Fibroblast of mammary gland (primary cell): ENCODE data around the gene DLG5.

Source experiments
- DNase-seq: peaks from one replicate; pipeline ENCODE4 v3.0.0-alpha.2; 2010; ENCODE audit warnings: low read depth
- H3K4me3 ChIP-seq: 2 replicates; pipeline ENCODE4 v1.5.1; 2011; ENCODE audit warnings: low read depth, mild to moderate bottlenecking, low read length, moderate library complexity; ENCODE audit not compliant: control insufficient read depth
- TF ChIP-seq, protein P1 (sequence below): conservative IDR thresholded peaks from 2 replicates; pipeline ENCODE4 v1.5.1; 2011; ENCODE audit warnings: low read depth, low read length, inconsistent platforms; ENCODE audit not compliant: control insufficient read depth, insufficient read depth

DLG5 gene

DNA sequence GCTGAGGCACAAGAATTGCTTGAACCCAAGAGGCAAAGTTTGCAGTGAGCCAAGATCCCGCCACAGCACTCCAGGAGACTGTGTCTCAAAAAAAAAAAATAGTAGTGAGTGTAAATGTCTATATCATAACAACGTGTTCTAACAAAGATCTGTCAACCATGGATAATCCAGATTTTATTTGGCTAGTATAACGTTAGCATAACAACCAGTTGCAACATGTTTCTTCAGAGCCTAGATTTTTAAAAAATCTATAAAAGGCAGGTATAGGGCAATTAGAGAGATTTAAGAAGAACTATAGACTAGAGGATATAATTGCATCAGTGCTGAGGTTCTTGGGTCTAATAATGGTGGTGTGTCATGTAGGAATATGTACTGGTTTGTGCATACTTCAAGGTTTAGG is 30.5 kb downstream of the DLG5 start:
- TF ChIP-seq, protein P1, sequence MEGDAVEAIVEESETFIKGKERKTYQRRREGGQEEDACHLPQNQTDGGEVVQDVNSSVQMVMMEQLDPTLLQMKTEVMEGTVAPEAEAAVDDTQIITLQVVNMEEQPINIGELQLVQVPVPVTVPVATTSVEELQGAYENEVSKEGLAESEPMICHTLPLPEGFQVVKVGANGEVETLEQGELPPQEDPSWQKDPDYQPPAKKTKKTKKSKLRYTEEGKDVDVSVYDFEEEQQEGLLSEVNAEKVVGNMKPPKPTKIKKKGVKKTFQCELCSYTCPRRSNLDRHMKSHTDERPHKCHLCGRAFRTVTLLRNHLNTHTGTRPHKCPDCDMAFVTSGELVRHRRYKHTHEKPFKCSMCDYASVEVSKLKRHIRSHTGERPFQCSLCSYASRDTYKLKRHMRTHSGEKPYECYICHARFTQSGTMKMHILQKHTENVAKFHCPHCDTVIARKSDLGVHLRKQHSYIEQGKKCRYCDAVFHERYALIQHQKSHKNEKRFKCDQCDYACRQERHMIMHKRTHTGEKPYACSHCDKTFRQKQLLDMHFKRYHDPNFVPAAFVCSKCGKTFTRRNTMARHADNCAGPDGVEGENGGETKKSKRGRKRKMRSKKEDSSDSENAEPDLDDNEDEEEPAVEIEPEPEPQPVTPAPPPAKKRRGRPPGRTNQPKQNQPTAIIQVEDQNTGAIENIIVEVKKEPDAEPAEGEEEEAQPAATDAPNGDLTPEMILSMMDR, result no peak
- no peak for DNase-seq
- H3K4me3 ChIP-seq, result no peak overlapping the region

DNA sequence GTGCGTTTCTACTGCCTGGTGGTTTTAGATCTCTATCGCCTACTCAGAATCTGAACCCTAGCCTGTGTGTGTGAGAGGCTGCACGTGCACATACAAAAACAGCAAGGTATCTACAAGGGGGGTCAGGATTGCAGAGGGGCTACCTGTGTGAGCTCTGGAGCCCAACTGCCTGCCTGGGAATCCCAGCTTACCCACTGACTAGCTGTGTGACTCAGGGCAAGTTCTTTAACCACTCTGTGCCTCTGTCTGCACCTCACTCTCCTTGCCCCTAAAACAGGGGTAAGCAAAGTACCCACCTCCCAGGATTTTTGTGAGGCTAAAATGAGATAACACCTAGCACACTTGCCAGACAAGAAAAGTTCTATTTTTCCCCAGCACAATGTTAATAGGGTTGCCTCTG is 32.5 kb downstream of the DLG5 start:
- TF ChIP-seq, protein P1, result no peak
- no peak for DNase-seq

DNA sequence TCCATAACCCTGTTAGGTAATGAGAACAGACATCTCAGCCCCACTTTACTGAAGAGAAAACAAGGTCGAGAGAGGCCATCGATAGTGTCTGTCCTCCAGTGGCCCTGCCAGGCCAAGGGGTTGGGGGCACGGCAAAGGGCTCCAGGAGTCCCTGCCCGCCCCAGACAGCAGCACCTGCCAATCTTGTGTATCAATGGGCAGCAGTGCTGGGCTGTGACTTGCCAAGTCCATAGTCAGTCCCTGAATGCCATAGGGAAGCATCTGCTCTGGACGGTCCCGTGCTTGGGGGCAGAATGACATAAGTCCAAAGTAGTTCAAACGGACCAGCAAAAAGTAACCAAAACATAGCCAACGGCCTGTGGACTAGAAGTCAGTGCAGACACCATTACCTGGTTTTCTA is 33.2 kb downstream of the DLG5 start:
- H3K4me3 ChIP-seq, result no peak overlapping the region
- no peak for DNase-seq
- TF ChIP-seq, protein P1, result no peak

More for the DNA sequence above, 32.5 kb downstream of the DLG5 start:
- H3K4me3 ChIP-seq, result no peak overlapping the region

DNA sequence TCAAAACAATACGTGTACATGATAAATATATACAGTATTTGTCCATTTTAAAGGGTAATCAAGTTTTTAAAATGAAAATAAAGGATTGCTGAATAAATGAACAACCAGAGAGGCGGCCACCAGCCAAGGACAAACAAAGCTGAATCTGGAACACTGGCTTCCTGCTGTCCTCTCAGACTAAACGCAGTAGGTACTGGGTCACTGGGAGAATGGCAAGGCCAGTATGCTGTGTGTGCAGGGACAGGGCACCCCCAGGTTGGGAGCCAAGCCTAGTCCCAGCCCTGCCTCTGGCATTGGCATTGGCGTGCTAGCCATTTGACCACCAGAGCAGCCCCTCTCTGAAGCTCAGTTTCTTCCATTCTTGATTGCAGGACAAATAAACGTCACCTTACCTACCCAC is 33.8 kb downstream of the DLG5 start:
- no peak overlapping the region for H3K4me3 ChIP-seq
- TF ChIP-seq, protein P1, result no peak
- DNase-seq, result no peak

DNA sequence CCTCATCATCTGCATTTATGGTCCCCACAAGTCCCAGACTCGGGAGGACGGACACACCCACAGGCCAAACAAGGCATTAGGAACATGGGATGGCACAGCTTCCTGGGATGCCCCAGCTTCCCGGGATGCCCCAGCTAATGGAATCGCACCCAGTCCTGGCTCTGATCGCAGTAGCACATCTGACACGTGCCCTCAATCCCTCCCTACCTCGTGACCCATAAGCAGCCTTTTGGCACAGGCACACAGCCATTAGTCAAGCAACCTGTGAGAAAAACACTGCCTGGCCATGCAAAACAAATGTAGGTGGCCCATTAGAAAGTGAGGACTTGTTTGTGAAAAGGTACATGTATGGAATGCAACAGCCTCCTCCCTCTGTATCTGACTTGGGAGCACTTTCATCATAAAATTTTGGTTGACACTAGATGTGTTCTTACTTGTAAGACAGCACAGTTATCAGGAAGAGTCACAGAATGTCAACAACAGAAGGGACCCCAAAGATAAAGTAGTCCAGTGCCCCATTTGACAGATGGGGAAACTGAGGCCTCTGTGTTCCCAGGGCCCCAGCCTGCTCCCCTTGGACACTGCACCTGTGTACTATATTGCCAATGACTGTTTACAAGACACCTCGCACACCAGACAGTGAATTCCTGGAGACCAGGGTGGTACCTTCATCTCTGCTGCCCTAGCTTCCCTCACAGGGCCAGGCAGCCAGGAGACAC is 34.4 kb downstream of the DLG5 start:
- TF ChIP-seq, protein P1, result no peak
- H3K4me3 ChIP-seq, result no peak overlapping the region
- DNase-seq, result no peak

DNA sequence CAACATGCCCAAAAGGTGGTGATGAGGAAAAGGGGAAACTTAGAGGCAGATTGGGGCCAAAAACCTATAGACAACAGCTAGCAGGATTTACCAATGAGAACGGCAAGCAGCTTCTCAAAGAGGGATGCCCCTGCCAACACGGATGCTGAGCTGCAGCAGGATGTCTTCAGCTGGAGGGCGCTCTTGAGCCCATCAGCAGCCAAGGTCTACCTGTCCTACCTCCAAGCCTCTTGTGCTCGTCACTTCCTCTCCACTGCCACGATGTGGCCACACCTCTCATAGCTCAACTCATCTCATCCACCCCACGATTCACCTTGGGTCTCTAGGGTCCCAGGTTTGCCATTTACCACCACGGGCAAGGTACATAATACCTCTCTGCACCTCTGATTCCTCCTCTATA is 36.5 kb downstream of the DLG5 start:
- no peak overlapping the region for H3K4me3 ChIP-seq
- TF ChIP-seq, protein P1, result no peak
- DNase-seq, result no peak
